HEK293T (cell line): ENCODE data around the gene STAP1.

Source experiments
- CTCF ChIA-PET: fragments of 350-600 bp; formaldehyde crosslinking; extraction: SDS; loops from one replicate; lab custom pipeline; 2021; ENCODE audit warnings: antibody characterized with exemption, inconsistent platforms; lab: Yijun Ruan, JAX
- POLR2A ChIA-PET: fragments of 350-600 bp; formaldehyde crosslinking; extraction: SDS; loops from one replicate; lab custom pipeline; 2020; ENCODE audit warnings: antibody characterized with exemption, inconsistent platforms; lab: Yijun Ruan, JAX
- DNase-seq: peaks from one replicate; pipeline ENCODE4 v3.0.0; 2012; ENCODE audit warnings: mixed read lengths; ENCODE audit errors: extremely low spot score
- ARNT ChIP-seq: fragments of 450-650 bp; IDR thresholded peaks from 2 replicates; pipeline ENCODE4 v1.6.1; 2017; ENCODE audit warnings: mild to moderate bottlenecking
- BHLHE40 ChIP-seq: fragments of 450-650 bp; IDR thresholded peaks from 2 replicates; pipeline ENCODE4 v1.6.1; 2016; ENCODE audit warnings: mild to moderate bottlenecking, moderate library complexity, borderline replicate concordance
- CTBP1 ChIP-seq: fragments of 450-650 bp; IDR thresholded peaks from 2 replicates; pipeline ENCODE4 v1.6.1; 2016; ENCODE audit warnings: borderline replicate concordance
- ELF4 ChIP-seq: fragments of 450-650 bp; IDR thresholded peaks from 2 replicates; pipeline ENCODE4 v1.6.1; 2017; ENCODE audit warnings: antibody characterized with exemption
- FOXA1 ChIP-seq: fragments of 450-650 bp; IDR thresholded peaks from 2 replicates; pipeline ENCODE4 v1.6.1; 2016; ENCODE audit warnings: mild to moderate bottlenecking
- FOXK2 ChIP-seq: fragments of 450-650 bp; IDR thresholded peaks from 2 replicates; pipeline ENCODE4 v1.6.1; 2016; ENCODE audit warnings: mild to moderate bottlenecking
- FOXM1 ChIP-seq: fragments of 450-650 bp; IDR thresholded peaks from 2 replicates; pipeline ENCODE4 v1.6.1; 2017; ENCODE audit warnings: mild to moderate bottlenecking, borderline replicate concordance
- HDGF ChIP-seq: fragments of 450-650 bp; IDR thresholded peaks from 2 replicates; pipeline ENCODE4 v1.6.1; 2017; ENCODE audit warnings: antibody characterized with exemption, borderline replicate concordance
- L3MBTL2 ChIP-seq: fragments of 450-650 bp; conservative IDR thresholded peaks from 2 replicates; pipeline ENCODE4 v1.6.1; 2016; ENCODE audit warnings: mild to moderate bottlenecking
- LEF1 ChIP-seq: fragments of 450-650 bp; IDR thresholded peaks from 2 replicates; pipeline ENCODE4 v1.6.1; 2017; ENCODE audit warnings: mild to moderate bottlenecking, borderline replicate concordance
- NFRKB ChIP-seq: fragments of 450-650 bp; IDR thresholded peaks from 2 replicates; pipeline ENCODE4 v1.6.1; 2016; ENCODE audit warnings: mild to moderate bottlenecking, moderate library complexity
- SP1 ChIP-seq: fragments of 450-650 bp; IDR thresholded peaks from 2 replicates; pipeline ENCODE4 v1.6.1; 2017
- SUZ12 ChIP-seq: fragments of 450-650 bp; IDR thresholded peaks from 2 replicates; pipeline ENCODE4 v1.6.1; 2016; ENCODE audit warnings: mild to moderate bottlenecking
- TARDBP ChIP-seq: fragments of 450-650 bp; IDR thresholded peaks from 2 replicates; pipeline ENCODE4 v1.6.1; 2016
- ZNF384 ChIP-seq: fragments of 450-650 bp; IDR thresholded peaks from 2 replicates; pipeline ENCODE4 v1.6.1; 2016
- TF ChIP-seq, protein P1 (sequence below): fragments of 450-650 bp; IDR thresholded peaks from 2 replicates; pipeline ENCODE4 v1.6.1; 2016

Gene STAP1

DNA sequence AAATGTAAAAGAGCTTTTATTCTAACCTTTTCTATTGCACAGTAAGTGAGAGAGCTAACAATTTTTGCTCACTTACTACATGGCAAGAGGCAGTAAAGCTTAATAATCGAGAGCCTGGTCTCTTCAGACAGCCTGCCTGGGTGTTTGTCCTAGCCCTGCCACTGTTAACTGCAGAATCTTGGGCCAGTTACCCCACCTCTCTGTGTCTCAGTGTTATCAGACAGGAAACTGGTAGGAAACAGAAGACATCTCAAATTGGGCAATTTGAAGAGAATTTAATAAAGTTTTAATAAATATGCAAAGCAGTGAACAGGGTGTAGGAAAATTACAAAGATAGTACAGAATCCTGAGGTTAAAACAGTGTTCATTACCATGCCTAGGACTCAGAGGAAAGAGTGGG, 13.4 kb downstream of the STAP1 start:
- no peak for DNase-seq
- POLR2A ChIA-PET: no interaction called here
- TF ChIP-seq HDGF: no peak
- CTCF ChIA-PET: no interaction called here

DNA sequence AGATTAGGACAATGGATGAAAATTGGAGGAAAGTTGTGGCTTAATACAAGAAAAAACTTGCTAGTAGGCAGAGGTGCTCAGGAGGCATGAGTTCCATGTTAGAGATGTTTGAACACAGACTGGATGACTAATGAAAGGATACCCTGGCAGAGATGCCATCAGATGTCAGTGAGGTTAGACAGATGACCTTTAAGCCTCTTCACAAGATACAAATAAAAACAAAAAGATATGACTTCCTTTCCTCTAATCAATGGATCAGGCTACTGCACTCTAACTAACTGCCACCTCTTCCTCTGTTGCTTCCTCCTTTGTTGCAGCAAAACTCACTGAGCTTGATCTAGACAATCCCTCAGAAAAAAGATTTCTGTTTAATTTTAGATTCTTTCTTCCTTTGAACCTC, 14.7 kb downstream of the STAP1 start:
- ChIA-PET POLR2A (no interaction called here), CTCF (no interaction called here)
- TF ChIP-seq BHLHE40: no peak
- no peak for TF ChIP-seq LEF1
- no peak for TF ChIP-seq ARNT
- TF ChIP-seq FOXM1: no peak
- DNase-seq: no peak

DNA sequence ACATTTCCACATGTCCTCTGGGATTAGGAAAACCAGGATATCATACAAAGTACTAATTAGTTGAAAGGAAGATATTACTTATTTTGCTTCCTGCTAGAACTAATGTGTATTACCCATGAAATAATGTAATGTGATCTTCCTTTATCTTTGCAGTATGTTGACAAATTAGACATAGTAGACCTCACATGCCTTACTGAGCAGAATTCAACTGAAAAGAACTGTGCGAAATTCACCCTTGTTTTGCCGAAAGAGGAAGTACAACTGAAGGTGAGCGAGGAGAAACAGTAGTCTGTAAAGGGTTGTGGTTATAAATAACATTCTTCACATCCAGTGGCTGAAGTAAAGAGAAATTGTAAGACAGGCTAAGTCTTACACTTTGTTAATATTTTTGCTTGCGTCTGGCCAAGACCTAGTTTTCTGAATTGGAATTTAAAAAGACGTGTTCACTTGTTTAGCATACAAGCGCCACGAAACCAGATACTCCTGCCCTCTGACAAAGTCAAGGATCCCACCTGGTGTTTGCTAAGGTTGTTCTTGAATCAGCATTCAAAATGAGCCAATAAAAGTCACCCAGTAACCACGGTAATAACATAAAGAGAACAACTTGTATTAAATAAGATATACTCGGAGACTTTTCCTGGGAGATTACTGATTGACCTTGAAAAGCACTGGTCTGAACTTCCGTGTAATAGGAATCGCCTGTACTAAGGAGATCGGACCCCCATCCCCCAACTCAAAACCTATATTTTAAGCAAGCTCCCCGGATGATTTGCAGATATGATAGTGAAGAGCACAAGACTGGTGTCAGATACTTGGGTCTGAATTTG, 16.9 kb downstream of the STAP1 start:
- TF ChIP-seq ELF4 (peak; percentile 9; the same call in 1 of the 2 replicates), TARDBP (no peak)
- ChIA-PET CTCF (no interaction called here), POLR2A (no interaction called here)
- peak; percentile 27 for DNase-seq

DNA sequence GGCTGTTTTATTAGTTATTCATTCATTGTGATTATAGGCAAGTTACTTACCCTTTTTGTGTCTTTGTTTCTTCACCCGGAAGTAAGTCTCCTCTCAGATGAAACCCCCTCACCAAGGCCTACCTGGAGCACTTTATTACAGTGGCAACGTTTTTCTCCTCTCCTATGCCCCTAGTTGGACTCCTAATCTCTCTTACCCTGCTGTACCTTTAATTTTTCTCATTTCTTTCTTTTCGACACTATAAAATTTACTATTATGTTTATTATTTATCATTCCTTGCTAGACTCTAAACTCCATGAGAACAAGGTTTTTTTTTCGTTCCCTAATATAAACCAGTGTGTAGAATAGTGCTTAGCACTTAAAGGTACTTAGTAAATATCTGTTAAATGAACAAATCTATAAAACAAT, 17.5 kb downstream of the STAP1 start:
- ChIA-PET CTCF (no interaction called here), POLR2A (no interaction called here)
- DNase-seq: peak; percentile 9
- TF ChIP-seq BHLHE40 (no peak), FOXM1 (no peak), HDGF (no peak), FOXA1 (no peak), NFRKB (no peak), L3MBTL2 (no peak), ELF4 (no peak), ARNT (no peak), ZNF384 (no peak), SUZ12 (no peak), TARDBP (no peak), FOXK2 (no peak), SP1 (no peak), CTBP1 (no peak), LEF1 (no peak)
- TF ChIP-seq, protein P1, sequence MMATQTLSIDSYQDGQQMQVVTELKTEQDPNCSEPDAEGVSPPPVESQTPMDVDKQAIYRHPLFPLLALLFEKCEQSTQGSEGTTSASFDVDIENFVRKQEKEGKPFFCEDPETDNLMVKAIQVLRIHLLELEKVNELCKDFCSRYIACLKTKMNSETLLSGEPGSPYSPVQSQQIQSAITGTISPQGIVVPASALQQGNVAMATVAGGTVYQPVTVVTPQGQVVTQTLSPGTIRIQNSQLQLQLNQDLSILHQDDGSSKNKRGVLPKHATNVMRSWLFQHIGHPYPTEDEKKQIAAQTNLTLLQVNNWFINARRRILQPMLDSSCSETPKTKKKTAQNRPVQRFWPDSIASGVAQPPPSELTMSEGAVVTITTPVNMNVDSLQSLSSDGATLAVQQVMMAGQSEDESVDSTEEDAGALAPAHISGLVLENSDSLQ: no peak

DNA sequence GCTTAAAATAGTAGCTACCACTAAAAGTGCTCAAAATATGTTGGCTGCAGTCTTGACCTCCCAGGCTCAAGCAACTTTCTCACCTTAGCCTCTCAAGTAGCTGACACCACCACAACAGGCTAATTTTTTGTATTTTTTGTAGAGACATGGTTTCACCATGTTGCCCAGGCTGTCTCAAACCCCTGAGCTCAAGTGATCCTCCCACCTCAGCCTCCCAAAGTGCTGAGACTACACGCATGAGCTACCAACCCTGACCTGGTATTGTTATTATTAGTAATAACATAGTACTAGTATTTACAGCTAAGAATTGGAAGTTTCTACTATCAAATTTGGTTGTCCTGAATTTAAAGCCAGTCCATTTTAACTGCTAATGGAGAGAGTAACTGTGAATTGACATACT, 18.0 kb downstream of the STAP1 start:
- TF ChIP-seq TARDBP: no peak
- TF ChIP-seq NFRKB: no peak
- TF ChIP-seq SP1: no peak
- TF ChIP-seq LEF1: no peak
- TF ChIP-seq ELF4: no peak
- no peak for TF ChIP-seq BHLHE40
- TF ChIP-seq FOXM1: no peak
- TF ChIP-seq HDGF: no peak
- no peak for TF ChIP-seq CTBP1
- TF ChIP-seq ZNF384: no peak
- no peak for TF ChIP-seq FOXK2
- TF ChIP-seq SUZ12: no peak
- TF ChIP-seq, protein P1: no peak
- TF ChIP-seq FOXA1: no peak
- POLR2A ChIA-PET: no interaction called here
- DNase-seq: no peak
- CTCF ChIA-PET: no interaction called here

DNA sequence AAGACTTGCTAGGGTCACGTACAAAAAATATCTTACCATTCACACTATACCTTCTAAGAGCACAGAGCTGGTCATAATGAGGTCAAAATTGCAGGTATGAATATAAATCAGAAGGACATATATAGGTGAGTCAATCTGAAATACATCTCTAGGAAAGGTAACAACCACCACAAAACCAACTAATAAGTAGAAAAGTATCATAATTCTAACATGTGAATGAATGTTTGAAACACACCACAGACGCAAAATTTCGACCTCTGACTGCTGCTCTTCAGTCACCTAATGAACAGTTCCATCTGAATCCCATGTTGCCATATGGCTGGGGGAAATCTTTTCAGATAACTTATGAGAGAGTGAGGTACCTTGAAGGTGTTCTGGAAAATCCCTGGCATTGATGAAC, 22.1 kb downstream of the STAP1 start:
- TF ChIP-seq ARNT: no peak
- TF ChIP-seq FOXM1: no peak
- TF ChIP-seq ELF4: no peak
- no peak for TF ChIP-seq ZNF384
- TF ChIP-seq SUZ12: no peak
- no peak for TF ChIP-seq TARDBP
- TF ChIP-seq CTBP1: no peak
- TF ChIP-seq SP1: no peak
- TF ChIP-seq, protein P1: no peak
- TF ChIP-seq NFRKB: no peak
- no peak for TF ChIP-seq BHLHE40
- no peak for TF ChIP-seq L3MBTL2
- no peak for TF ChIP-seq FOXK2
- TF ChIP-seq FOXA1: no peak
- TF ChIP-seq LEF1: no peak
- no peak for TF ChIP-seq HDGF
- ChIA-PET POLR2A (no interaction called here), CTCF (no interaction called here)
- DNase-seq: no peak
